Ovary (tissue), 9 donors: Measurements from ENCODE around the gene NOL12. TPM values are rescaled to one million over a fixed set of nuclear protein-coding genes. Genes with fewer than 3 reads are reported as not detected.
A peak's percentile ranks its signal among the peaks of the same experiment; 100 is the strongest.

Experiments used
- DNase-seq, 5 donors: peaks; one replicate each; pipeline ENCODE4 v3.0.0-alpha.2; 2019 to 2020
- H3K27ac ChIP-seq, 2 donors: fragments of 200-600 bp; one replicate each; pipeline versions ENCODE4 v1.5.1 to v1.8.0; 2019 to 2022
- H3K27me3 ChIP-seq: fragments of 200-600 bp; one replicate; pipeline ENCODE4 v1.8.0; 2022
- H3K36me3 ChIP-seq: fragments of 200-600 bp; sonication (generic); one replicate; pipeline ENCODE4 v1.5.1; 2019
- H3K4me1 ChIP-seq: one replicate; pipeline ENCODE4 v1.8.1; 2013; ENCODE audit warnings: mild to moderate bottlenecking, moderate library complexity; ENCODE audit not compliant: insufficient read depth
- H3K4me3 ChIP-seq: fragments of 200-600 bp; sonication (generic); one replicate; pipeline ENCODE4 v1.5.1; 2017
- H3K9me3 ChIP-seq, 2 donors: fragments of 200-600 bp in 1 of 2; sonication (generic) in 1 of 2; one replicate each; pipeline versions ENCODE4 v1.5.1 to v1.8.1; 2013 to 2019; ENCODE audit warnings: mild to moderate bottlenecking in 1 of 2, moderate library complexity in 1 of 2
- EP300 ChIP-seq: sonication (generic); formaldehyde crosslinking; IDR thresholded peaks from one replicate; pipeline ENCODE4 v1.6.1; 2017; ENCODE audit warnings: antibody characterized with exemption
- POLR2A ChIP-seq: fragments of 450-650 bp; IDR thresholded peaks from one replicate; pipeline ENCODE4 v1.6.1; 2017; ENCODE audit warnings: antibody characterized with exemption, mild to moderate bottlenecking, moderate library complexity
- WGBS, 3 donors: extraction: QIAGEN DNeasy Blood & Tissue Kit in 1 of 3; methylation state at CpG; one replicate each; pipeline versions ENCODE4 v1.1.5 to v1.1.7; 2013 to 2017; 5-methylcytosine and 5-hydroxymethylcytosine counted together
- intact Hi-C, 4 donors: fragments of 100-400 bp; cut with DNase I; formaldehyde crosslinking; loops; one replicate each; pipeline versions ENCODE4 v1.11.0 to v1.15.1; 2022 to 2023
- polyA plus RNA-seq, 2 donors: library from polyadenylated mRNA; stranded (reverse); fragments of 200-250 nt in 1 of 2; fragments of 350-450 nt in 1 of 2; fragmentation: Illumina TruSeq in 1 of 2; extraction: RNeasy Lipid Tissue Mini Kit (QIAGEN cat#74804) in 1 of 2; gene quantifications; one replicate each; pipeline ENCODE4 v1.2.3, GENCODE V29; 2013 to 2014
- total RNA-seq, 7 donors: library from RNA; depleted of rRNA in 2 of 7; stranded (reverse); fragments of >200 nt in 2 of 7; fragmentation: NEBNext Ultra II Directional in 3 of 7; extraction: Animal tissue kit (Norgen Biotek cat#: 25700) in 3 of 7; gene quantifications; one replicate each; pipeline versions ENCODE4 v1.1.0 to v1.2.4, GENCODE V29; 2016 to 2023
- TF ChIP-seq, protein P1 (sequence below), 3 donors: fragments of 450-650 bp in 2 of 3; fragments of 200-600 bp in 1 of 3; IDR thresholded peaks; one replicate each; pipeline versions ENCODE4 v1.5.1 to v1.8.0; 2016 to 2022; ENCODE audit warnings: antibody characterized with exemption in 3 of 3, mild to moderate bottlenecking in 1 of 3
- donor health status: DM: no; HTN: no; CAD: no; lungs with moderate emphysema.
- donor health status: DM: no; HTN: no; CAD: no.
- donor health status: Bipolar disorder and iron deficiency.
- donor health status: DM: yes; HTN: yes; CAD: no.
- donor health status: DM: no; HTN: no; CAD: no.
- donor health status: DM: yes; HTN: yes; CAD: no.

NOL12 gene
- total and polyA plus RNA-seq, 9 donors = 7.6 to 36.0 (median 20.0) TPM

DNA sequence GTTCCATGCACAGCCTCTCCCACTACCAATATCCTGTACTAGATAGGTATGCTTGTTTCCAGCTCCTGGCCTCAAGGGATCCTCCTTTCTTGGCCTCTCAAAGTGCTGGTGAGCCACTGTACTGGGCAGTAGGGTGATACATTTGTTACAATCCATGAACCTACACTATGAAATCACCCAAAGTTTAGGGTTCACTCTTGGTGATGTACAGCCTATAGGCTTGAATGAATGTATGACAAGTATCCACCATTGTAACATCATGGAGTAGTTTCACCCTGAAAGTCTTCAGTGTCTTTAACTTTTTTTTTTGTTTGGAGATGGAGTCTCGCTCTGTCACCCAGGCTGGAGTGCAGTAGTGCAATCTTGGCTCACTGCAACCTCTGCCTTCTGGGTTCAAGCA, 42.5 kb downstream of the NOL12 start:
- 91 to 100% (median 98%) methylated on average over 1 of the region's 1 CpG for WGBS, 3 donors
- no peak for DNase-seq
- intact Hi-C loops = no loop called here
- peak overlapping the region in 1 of 2 donors; percentile 71 for H3K27ac ChIP-seq
- TF ChIP-seq, protein P1, sequence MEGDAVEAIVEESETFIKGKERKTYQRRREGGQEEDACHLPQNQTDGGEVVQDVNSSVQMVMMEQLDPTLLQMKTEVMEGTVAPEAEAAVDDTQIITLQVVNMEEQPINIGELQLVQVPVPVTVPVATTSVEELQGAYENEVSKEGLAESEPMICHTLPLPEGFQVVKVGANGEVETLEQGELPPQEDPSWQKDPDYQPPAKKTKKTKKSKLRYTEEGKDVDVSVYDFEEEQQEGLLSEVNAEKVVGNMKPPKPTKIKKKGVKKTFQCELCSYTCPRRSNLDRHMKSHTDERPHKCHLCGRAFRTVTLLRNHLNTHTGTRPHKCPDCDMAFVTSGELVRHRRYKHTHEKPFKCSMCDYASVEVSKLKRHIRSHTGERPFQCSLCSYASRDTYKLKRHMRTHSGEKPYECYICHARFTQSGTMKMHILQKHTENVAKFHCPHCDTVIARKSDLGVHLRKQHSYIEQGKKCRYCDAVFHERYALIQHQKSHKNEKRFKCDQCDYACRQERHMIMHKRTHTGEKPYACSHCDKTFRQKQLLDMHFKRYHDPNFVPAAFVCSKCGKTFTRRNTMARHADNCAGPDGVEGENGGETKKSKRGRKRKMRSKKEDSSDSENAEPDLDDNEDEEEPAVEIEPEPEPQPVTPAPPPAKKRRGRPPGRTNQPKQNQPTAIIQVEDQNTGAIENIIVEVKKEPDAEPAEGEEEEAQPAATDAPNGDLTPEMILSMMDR (IDR thresholded peaks at IDR 0.05) = no peak
- H3K4me1 ChIP-seq = peaks cover 3% of the 10 kb centered on the region
- H3K27me3 ChIP-seq = no peaks in the 10 kb centered on the region
- no peaks in the 10 kb centered on the region for H3K36me3 ChIP-seq
- no peaks in the 10 kb centered on the region for H3K9me3 ChIP-seq
- H3K4me3 ChIP-seq = no peak overlapping the region

GRCh38 chr22:37731804-37732471, 45.8 kb downstream of the NOL12 start:
- TF ChIP-seq EP300 = no peak
- TF ChIP-seq, protein P1 (IDR thresholded peaks at IDR 0.05) = no peak
- TF ChIP-seq POLR2A = no peak
- Histone ChIP-seq H3K4me1 (peaks cover 3% of the 10 kb centered on the region), H3K9me3 (no peaks in the 10 kb centered on the region), H3K36me3 (no peaks in the 10 kb centered on the region), H3K27me3 (no peaks in the 10 kb centered on the region), H3K4me3 (no peak overlapping the region), H3K27ac (peak overlapping the region in 1 of 2 donors; percentile 33)
- intact Hi-C loops = no loop called here
- DNase-seq = no peak
- WGBS, 3 donors = 83 to 92% (median 88%) methylated on average over 13 of the region's 13 CpGs

DNA sequence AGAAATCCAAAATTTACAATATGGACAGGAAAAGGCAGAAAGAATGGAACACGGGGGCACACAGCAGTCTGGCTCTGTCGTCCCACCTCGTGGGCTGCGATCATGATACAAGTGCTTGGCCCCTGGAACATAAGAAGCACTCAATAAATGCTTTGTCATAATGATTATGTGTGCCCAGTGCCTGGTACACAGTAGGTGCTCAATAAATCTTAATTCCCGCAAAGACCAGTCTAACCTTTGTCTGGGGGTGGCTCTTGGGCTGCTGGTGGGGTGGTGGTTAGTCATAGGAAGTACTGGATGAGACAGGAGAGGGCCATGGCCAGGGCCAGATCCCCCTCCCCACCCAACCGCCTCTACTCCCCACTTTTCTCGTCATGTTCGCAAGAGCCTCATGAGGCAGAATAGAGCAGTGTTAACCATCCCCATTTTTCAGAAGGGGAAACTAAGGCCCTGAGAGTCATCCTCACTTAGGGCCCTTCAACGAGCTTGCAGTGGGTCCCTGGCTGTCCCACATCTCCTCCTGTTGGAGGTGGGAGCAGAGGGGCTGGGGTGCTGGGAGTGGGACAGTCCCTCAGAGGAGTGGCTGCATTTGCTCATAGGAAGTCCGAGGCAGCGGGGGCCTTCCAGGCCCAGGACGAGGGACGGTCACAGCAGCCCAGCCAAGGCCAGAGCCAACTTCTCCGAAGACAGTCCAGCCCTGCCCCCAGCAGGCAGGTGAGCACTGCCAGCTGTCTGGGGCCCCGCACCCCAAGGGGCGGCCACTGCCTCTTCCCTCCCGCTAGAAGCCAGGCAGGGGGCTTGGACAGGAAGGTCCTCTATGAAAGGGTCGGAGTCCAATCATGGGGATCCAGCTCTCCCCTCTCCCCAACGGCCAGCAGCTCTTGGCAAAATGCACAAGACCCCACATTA, 46.8 kb downstream of the NOL12 start:
- H3K27me3 ChIP-seq = no peaks in the 10 kb centered on the region
- no peaks in the 10 kb centered on the region for H3K9me3 ChIP-seq
- no peak overlapping the region for H3K4me3 ChIP-seq
- H3K4me1 ChIP-seq = peaks cover 3% of the 10 kb centered on the region
- WGBS, 3 donors = 66 to 70% (median 68%) methylated on average over 19 of the region's 19 CpGs
- peak overlapping the region; percentile 4 to 33 for H3K27ac ChIP-seq
- TF ChIP-seq, protein P1 (IDR thresholded peaks at IDR 0.05) = no peak
- TF ChIP-seq POLR2A (no peak), EP300 (no peak)
- peak in 3 of 5 donors; percentile 17 to 45 (median 38) for DNase-seq
- no peaks in the 10 kb centered on the region for H3K36me3 ChIP-seq
- intact Hi-C loops = no loop called here

GRCh38 chr22:37733625-37734401, 47.7 kb downstream of the NOL12 start:
- peak; percentile 26 to 69 (median 55) for DNase-seq
- Histone ChIP-seq H3K4me1 (peaks cover 6% of the 10 kb centered on the region), H3K27me3 (no peaks in the 10 kb centered on the region), H3K36me3 (no peaks in the 10 kb centered on the region), H3K27ac (peak overlapping the region; percentile 64 to 70), H3K4me3 (no peak overlapping the region), H3K9me3 (no peaks in the 10 kb centered on the region)
- TF ChIP-seq POLR2A (no peak), EP300 (no peak)
- TF ChIP-seq, protein P1 (IDR thresholded peaks at IDR 0.05) = no peak
- WGBS, 3 donors = 78 to 84% (median 83%) methylated on average over 11 of the region's 11 CpGs
- intact Hi-C loops = no loop called here
